K562 (cell line): ENCODE results near the gene MICAL1. TPM values are rescaled to one million over a fixed set of nuclear protein-coding genes. Genes with fewer than 3 reads are reported as not detected.

Experiments
- DIDO1 ChIP-seq: fragments of 450-650 bp; IDR thresholded peaks from 2 replicates; pipeline ENCODE4 v1.6.1; 2016; ENCODE audit warnings: low read depth, missing biosample characterization, missing genetic modification characterization
- ELF1 ChIP-seq: fragments of 200-800 bp; sonication (Bioruptor generic); IDR thresholded peaks from 2 replicates; pipeline ENCODE4 v1.6.1; 2016; ENCODE audit warnings: missing genetic modification characterization, missing compliant biosample characterization
- GABPA ChIP-seq: fragments of 200-800 bp; sonication (Bioruptor generic); conservative IDR thresholded peaks from 2 replicates; pipeline ENCODE4 v1.6.1; 2016; ENCODE audit warnings: low read depth, missing genetic modification characterization, missing compliant biosample characterization
- GABPB1 ChIP-seq: sonication (generic); formaldehyde crosslinking; IDR thresholded peaks from 2 replicates; pipeline ENCODE4 v1.8.0; 2022; ENCODE audit warnings: mild to moderate bottlenecking, missing genetic modification reagents
- NCOA2 ChIP-seq, 2 experiments: fragments of 450-650 bp; IDR thresholded peaks; 2 replicates each; pipeline ENCODE4 v1.6.1; 2018; ENCODE audit warnings: mild to moderate bottlenecking in 2 of 2, moderate library complexity in 1 of 2; ENCODE audit not compliant: partially characterized antibody in 2 of 2
- NR2C1 ChIP-seq, 2 experiments: fragments of 450-650 bp; IDR thresholded peaks; 2 replicates each; pipeline ENCODE4 v1.6.1; 2017; ENCODE audit warnings: mild to moderate bottlenecking in 2 of 2, antibody characterized with exemption in 1 of 2, inconsistent platforms in 1 of 2, missing compliant biosample characterization in 1 of 2, missing genetic modification characterization in 1 of 2
- POLR2G ChIP-seq: fragments of 200-400 bp; formaldehyde crosslinking; IDR thresholded peaks from 2 replicates; pipeline ENCODE4 v1.6.1; 2017; ENCODE audit warnings: low read depth, mild to moderate bottlenecking, antibody characterized with exemption, low read length, moderate library complexity
- RBFOX2 ChIP-seq: fragments of 200-400 bp; formaldehyde crosslinking; IDR thresholded peaks from 2 replicates; pipeline ENCODE4 v1.6.1; 2017; ENCODE audit warnings: low read depth, mild to moderate bottlenecking, low read length, moderate library complexity
- RBM39 ChIP-seq: fragments of 200-400 bp; formaldehyde crosslinking; optimal IDR thresholded peaks from 2 replicates; pipeline ENCODE3; 2018; ENCODE audit warnings: low read depth, low read length
- UBTF ChIP-seq, 2 experiments: IDR thresholded peaks; 2 replicates each; pipeline ENCODE4 v1.6.1; 2012; ENCODE audit warnings: improper control_type of control experiment in 2 of 2, low read depth in 2 of 2, low read length in 2 of 2, borderline replicate concordance in 1 of 2
- YY1 ChIP-seq, 3 experiments: IDR thresholded peaks; 2 replicates each; pipeline ENCODE4 v1.6.1; 2011; ENCODE audit warnings: low read length in 2 of 3, mild to moderate bottlenecking in 2 of 3, moderate library complexity in 2 of 3, borderline replicate concordance in 1 of 3, control low read depth in 1 of 3, low read depth in 1 of 3; ENCODE audit not compliant: insufficient read depth in 3 of 3, insufficient replicate concordance in 2 of 3, control insufficient read depth in 1 of 3, insufficient read length in 1 of 3; ENCODE audit errors: extremely low read depth in 1 of 3
- ZBTB7A ChIP-seq: IDR thresholded peaks from 2 replicates; pipeline ENCODE4 v1.6.1; 2011; ENCODE audit warnings: low read depth, mild to moderate bottlenecking, low read length, moderate library complexity, borderline replicate concordance; ENCODE audit not compliant: control insufficient read depth
- ZNF146 ChIP-seq: IDR thresholded peaks from one replicate; pipeline ENCODE4 v1.6.1; 2018; ENCODE audit warnings: missing compliant biosample characterization; ENCODE audit not compliant: unreplicated experiment
- polyA plus RNA-seq, 8 experiments: library from polyadenylated mRNA; depleted of rRNA in 4 of 8; stranded (reverse) in 5 of 8; unstranded in 3 of 8; fragments of >200 nt; fragmentation: Nextera tagmentation in 2 of 8; fragmentation: Illumina TruSeq in 1 of 8; extraction: Ambion mirVana in 2 of 8; extraction: Trizol in 1 of 8; gene quantifications; 2 replicates each; pipeline versions ENCODE4 v1.2.1 to v1.2.3, GENCODE V29; 2011 to 2014; ENCODE audit warnings: inconsistent platforms in 1 of 8, missing spikeins in 1 of 8
- total RNA-seq, 7 experiments: library from RNA; depleted of rRNA in 6 of 7; stranded (reverse); fragments of >200 nt in 6 of 7; fragmentation: Illumina TruSeq in 2 of 7; extraction: Trizol in 2 of 7; gene quantifications; 2 replicates each; pipeline versions ENCODE4 v1.2.1 to v1.2.3, GENCODE V29; 2011 to 2021; ENCODE audit warnings: low replicate concordance in 1 of 7
- TF ChIP-seq, protein P1 (sequence below): fragments of 450-650 bp; IDR thresholded peaks from 2 replicates; pipeline ENCODE4 v1.6.1; 2016; ENCODE audit warnings: antibody characterized with exemption
- TF ChIP-seq, protein P2 (sequence below): sonication (generic); formaldehyde crosslinking; IDR thresholded peaks from 2 replicates; pipeline ENCODE4 v1.8.1; 2023; ENCODE audit warnings: mild to moderate bottlenecking, missing genetic modification reagents
- TF ChIP-seq, protein P3 (sequence below), 3 experiments: fragments of 200-800 bp in 1 of 3; fragments of 250-450 bp in 1 of 3; fragments of 450-650 bp in 1 of 3; sonication (Bioruptor Pico) in 1 of 3; sonication (Bioruptor generic) in 1 of 3; formaldehyde crosslinking in 1 of 3; IDR thresholded peaks; 2 replicates each; pipeline versions ENCODE4 v1.6.1 to v1.8.0; 2016 to 2022; ENCODE audit warnings: mild to moderate bottlenecking in 2 of 3, missing genetic modification characterization in 2 of 3, missing compliant biosample characterization in 1 of 3, moderate library complexity in 1 of 3
- TF ChIP-seq, protein P4 (sequence below): fragments of 250-450 bp; sonication (Bioruptor Pico); IDR thresholded peaks from 2 replicates; pipeline ENCODE4 v1.8.0; 2021; ENCODE audit warnings: moderate library complexity, mild to moderate bottlenecking, inconsistent platforms

The MICAL1 gene
- total and polyA plus RNA-seq, 9 of the 15 experiments (the other 6 are each of a cell fraction or from before 2014, with no cell fraction given) = 0.07 to 15.2 (median 7.0) TPM

DNA sequence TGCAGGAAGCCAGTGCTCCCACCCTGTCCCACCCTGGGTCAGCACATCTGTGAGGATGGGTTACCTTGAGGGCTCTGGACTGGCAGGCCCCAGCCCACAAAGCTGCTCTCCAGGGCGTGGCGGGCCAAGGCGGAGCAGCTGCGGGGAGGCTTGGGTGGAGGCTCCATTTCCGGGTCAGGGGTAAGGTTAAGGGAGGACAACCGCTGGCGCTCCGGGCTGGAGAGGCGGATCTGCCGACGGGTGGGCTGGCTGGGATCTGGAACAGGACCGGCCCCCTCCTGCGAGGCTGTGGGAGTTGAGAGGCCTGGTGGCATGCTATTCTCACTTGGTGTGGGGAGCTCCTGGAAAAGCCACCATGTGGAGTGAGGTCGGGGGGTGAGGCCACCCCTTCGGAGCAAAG is 9.5 kb downstream of the MICAL1 start (continued):
- TF ChIP-seq, protein P1, sequence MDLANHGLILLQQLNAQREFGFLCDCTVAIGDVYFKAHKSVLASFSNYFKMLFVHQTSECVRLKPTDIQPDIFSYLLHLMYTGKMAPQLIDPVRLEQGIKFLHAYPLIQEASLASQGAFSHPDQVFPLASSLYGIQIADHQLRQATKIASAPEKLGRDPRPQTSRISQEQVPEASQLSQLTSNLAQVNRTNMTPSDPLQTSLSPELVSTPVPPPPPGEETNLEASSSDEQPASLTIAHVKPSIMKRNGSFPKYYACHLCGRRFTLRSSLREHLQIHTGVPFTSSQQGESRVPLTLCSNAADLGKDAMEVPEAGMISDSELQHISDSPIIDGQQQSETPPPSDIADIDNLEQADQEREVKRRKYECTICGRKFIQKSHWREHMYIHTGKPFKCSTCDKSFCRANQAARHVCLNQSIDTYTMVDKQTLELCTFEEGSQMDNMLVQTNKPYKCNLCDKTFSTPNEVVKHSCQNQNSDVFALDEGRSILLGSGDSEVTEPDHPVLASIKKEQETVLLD = no peak
- peak; percentile 49 for TF ChIP-seq GABPA (tag)
- TF ChIP-seq, protein P2, sequence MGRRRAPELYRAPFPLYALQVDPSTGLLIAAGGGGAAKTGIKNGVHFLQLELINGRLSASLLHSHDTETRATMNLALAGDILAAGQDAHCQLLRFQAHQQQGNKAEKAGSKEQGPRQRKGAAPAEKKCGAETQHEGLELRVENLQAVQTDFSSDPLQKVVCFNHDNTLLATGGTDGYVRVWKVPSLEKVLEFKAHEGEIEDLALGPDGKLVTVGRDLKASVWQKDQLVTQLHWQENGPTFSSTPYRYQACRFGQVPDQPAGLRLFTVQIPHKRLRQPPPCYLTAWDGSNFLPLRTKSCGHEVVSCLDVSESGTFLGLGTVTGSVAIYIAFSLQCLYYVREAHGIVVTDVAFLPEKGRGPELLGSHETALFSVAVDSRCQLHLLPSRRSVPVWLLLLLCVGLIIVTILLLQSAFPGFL = no peak
- TF ChIP-seq RBM39 = no peak
- peak; percentile 83 for TF ChIP-seq GABPB1 (CRISPR knock-in tag)
- peak; percentile 58; the same call in 1 of the 2 replicates for TF ChIP-seq ZBTB7A
- no peak for TF ChIP-seq DIDO1
- no peak for TF ChIP-seq NCOA2 (IDR thresholded peaks at IDR 0.05; ENCODE audit: partially characterized antibody in 2 of 2)
- TF ChIP-seq ELF1 (tag) = 0 out of 2 replicates have a peak, but pooled peaks have one; percentile 27
- peak; percentile 93 for TF ChIP-seq NR2C1 (IDR thresholded peaks at IDR 0.05)
- TF ChIP-seq NR2C1 (tag; IDR thresholded peaks at IDR 0.05) = peak; percentile 95
- TF ChIP-seq, protein P3, sequence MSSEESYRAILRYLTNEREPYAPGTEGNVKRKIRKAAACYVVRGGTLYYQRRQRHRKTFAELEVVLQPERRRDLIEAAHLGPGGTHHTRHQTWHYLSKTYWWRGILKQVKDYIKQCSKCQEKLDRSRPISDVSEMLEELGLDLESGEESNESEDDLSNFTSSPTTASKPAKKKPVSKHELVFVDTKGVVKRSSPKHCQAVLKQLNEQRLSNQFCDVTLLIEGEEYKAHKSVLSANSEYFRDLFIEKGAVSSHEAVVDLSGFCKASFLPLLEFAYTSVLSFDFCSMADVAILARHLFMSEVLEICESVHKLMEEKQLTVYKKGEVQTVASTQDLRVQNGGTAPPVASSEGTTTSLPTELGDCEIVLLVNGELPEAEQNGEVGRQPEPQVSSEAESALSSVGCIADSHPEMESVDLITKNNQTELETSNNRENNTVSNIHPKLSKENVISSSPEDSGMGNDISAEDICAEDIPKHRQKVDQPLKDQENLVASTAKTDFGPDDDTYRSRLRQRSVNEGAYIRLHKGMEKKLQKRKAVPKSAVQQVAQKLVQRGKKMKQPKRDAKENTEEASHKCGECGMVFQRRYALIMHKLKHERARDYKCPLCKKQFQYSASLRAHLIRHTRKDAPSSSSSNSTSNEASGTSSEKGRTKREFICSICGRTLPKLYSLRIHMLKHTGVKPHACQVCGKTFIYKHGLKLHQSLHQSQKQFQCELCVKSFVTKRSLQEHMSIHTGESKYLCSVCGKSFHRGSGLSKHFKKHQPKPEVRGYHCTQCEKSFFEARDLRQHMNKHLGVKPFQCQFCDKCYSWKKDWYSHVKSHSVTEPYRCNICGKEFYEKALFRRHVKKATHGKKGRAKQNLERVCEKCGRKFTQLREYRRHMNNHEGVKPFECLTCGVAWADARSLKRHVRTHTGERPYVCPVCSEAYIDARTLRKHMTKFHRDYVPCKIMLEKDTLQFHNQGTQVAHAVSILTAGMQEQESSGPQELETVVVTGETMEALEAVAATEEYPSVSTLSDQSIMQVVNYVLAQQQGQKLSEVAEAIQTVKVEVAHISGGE (CRISPR knock-in tag; IDR thresholded peaks at IDR 0.05) = peak in 1 of 3 experiments; percentile 58; a peak in 2 of 6 replicates
- peak; percentile 6 for TF ChIP-seq ZNF146
- peak; percentile 70 for TF ChIP-seq POLR2G
- peak; percentile 63 for TF ChIP-seq RBFOX2
- TF ChIP-seq, protein P4, sequence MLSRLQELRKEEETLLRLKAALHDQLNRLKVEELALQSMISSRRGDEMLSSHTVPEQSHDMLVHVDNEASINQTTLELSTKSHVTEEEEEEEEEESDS (CRISPR knock-in tag) = no peak
- TF ChIP-seq YY1 (IDR thresholded peaks at IDR 0.05; ENCODE audit: borderline replicate concordance in 1 of 3, control insufficient read depth in 1 of 3, extremely low read depth in 1 of 3, insufficient read depth in 3 of 3, insufficient read length in 1 of 3, insufficient replicate concordance in 2 of 3, low read depth in 1 of 3, low read length in 2 of 3) = no peak
- TF ChIP-seq UBTF (IDR thresholded peaks at IDR 0.05; ENCODE audit: borderline replicate concordance in 1 of 2, low read depth in 2 of 2, low read length in 2 of 2) = no peak
